ENCODE measurements around the gene FBXO28. TPM values are rescaled to one million over a fixed set of nuclear protein-coding genes. Genes with fewer than 3 reads are reported as not detected.

The FBXO28 gene
- total and polyA plus RNA-seq, 2 donors (not counting 1 experiment from before 2014, with no cell fraction given): 25.3 to 34.3 TPM

DNA sequence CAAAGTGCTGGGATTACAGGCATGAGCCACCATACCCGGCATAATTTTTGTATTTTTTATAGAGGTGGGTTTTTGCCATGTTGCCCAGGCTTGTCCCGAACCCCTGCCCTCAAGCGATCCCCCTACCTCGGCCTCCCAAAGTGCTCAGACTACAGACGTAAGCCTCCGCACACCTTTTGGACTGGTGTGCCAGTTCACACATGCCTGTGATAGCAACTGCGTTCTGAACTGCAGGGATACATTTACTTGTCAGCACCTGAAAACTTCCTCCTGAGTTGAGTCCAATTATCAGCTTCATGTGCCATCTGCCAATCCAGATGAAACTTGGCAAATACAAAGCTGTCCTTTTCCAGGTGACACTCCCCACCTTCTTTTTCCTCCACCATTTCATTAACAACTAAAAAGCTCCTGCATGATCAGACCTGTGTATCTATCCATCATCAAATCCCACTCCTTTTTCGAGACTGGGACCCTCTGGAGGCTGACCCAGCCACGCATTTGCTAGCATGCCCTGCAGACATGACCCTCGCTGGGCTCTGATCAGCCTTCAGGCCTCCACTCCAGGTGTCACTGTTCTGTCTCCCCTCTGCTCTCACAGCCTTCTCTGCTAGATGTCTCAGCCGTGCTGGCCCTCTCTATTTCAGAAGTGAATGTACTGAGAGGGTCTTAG lies 67.0 kb downstream of the FBXO28 start:
- Histone ChIP-seq H3K9me3 (ENCODE audit: control insufficient read depth, insufficient read depth, low read depth, low read length) (no peaks in the 10 kb centered on the region), H3K4me2 (ENCODE audit: extremely low read depth, insufficient read depth, low read length) (no peak overlapping the region), H3K27me3 (ENCODE audit: control insufficient read depth, insufficient read depth, low read length) (no peaks in the 10 kb centered on the region), H3K79me2 (ENCODE audit: control insufficient read depth, insufficient read depth, low read length) (peaks cover 25% of the 10 kb centered on the region), H3K27ac (ENCODE audit: insufficient read depth, low read length) (no peak overlapping the region), H3K4me3 (replicated peaks in 1 of 4; ENCODE audit: control extremely low read depth in 1 of 4, insufficient read depth in 1 of 4, low read depth in 3 of 4, low read length in 4 of 4) (no peak overlapping the region), H3K36me3 (ENCODE audit: control insufficient read depth, insufficient read depth, low read length) (no peaks in the 10 kb centered on the region), H3K9ac (ENCODE audit: insufficient read depth, low read length) (no peak overlapping the region), H4K20me1 (ENCODE audit: control insufficient read depth, extremely low read depth, insufficient read depth, low read length) (no peaks in the 10 kb centered on the region), H2AFZ (ENCODE audit: low read length) (no peak overlapping the region), H3K4me1 (ENCODE audit: control insufficient read depth, extremely low read depth, insufficient read depth, low read length) (no peaks in the 10 kb centered on the region)
- TF ChIP-seq, protein P1, sequence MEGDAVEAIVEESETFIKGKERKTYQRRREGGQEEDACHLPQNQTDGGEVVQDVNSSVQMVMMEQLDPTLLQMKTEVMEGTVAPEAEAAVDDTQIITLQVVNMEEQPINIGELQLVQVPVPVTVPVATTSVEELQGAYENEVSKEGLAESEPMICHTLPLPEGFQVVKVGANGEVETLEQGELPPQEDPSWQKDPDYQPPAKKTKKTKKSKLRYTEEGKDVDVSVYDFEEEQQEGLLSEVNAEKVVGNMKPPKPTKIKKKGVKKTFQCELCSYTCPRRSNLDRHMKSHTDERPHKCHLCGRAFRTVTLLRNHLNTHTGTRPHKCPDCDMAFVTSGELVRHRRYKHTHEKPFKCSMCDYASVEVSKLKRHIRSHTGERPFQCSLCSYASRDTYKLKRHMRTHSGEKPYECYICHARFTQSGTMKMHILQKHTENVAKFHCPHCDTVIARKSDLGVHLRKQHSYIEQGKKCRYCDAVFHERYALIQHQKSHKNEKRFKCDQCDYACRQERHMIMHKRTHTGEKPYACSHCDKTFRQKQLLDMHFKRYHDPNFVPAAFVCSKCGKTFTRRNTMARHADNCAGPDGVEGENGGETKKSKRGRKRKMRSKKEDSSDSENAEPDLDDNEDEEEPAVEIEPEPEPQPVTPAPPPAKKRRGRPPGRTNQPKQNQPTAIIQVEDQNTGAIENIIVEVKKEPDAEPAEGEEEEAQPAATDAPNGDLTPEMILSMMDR (conservative IDR thresholded peaks at IDR 0.05 in 1 of 2, IDR thresholded peaks at IDR 0.05 in 1 of 2; ENCODE audit: low read depth in 1 of 2, low read length in 2 of 2): no peak
- TF ChIP-seq EZH2 (IDR thresholded peaks at IDR 0.05; ENCODE audit: low read length, missing control alignments): no peak
- no peak for DNase-seq (ENCODE audit: low read depth in 2 of 2)

DNA sequence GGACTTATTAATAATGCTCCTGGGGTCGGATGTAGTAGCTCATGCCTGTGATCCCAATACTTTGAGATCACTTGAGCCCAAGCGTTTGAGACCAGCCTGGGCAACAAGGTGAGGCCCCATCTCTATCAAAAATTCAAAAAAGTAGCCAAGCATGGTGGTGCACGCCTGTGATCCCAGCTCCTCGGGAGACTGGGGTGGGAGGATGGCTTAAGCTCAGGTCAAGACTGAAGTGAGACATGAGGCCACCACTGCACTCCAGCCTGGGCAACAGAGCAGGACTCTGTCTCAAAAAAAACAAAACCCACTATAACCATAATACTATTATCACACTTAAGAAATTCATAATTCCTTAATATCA lies 67.5 kb downstream of the FBXO28 start:
- H3K9me3 ChIP-seq (ENCODE audit: control insufficient read depth, insufficient read depth, low read depth, low read length): no peaks in the 10 kb centered on the region
- H3K36me3 ChIP-seq (ENCODE audit: control insufficient read depth, insufficient read depth, low read length): no peaks in the 10 kb centered on the region
- H3K4me3 ChIP-seq (replicated peaks in 1 of 4; ENCODE audit: control extremely low read depth in 1 of 4, insufficient read depth in 1 of 4, low read depth in 3 of 4, low read length in 4 of 4): no peak overlapping the region
- H3K79me2 ChIP-seq (ENCODE audit: control insufficient read depth, insufficient read depth, low read length): peaks cover 30% of the 10 kb centered on the region
- no peaks in the 10 kb centered on the region for H4K20me1 ChIP-seq (ENCODE audit: control insufficient read depth, extremely low read depth, insufficient read depth, low read length)
- H2AFZ ChIP-seq (ENCODE audit: low read length): no peak overlapping the region
- H3K4me2 ChIP-seq (ENCODE audit: extremely low read depth, insufficient read depth, low read length): no peak overlapping the region
- no peak overlapping the region for H3K27ac ChIP-seq (ENCODE audit: insufficient read depth, low read length)
- H3K4me1 ChIP-seq (ENCODE audit: control insufficient read depth, extremely low read depth, insufficient read depth, low read length): no peaks in the 10 kb centered on the region
- H3K27me3 ChIP-seq (ENCODE audit: control insufficient read depth, insufficient read depth, low read length): no peaks in the 10 kb centered on the region
- no peak for TF ChIP-seq EZH2 (IDR thresholded peaks at IDR 0.05; ENCODE audit: low read length, missing control alignments)
- TF ChIP-seq, protein P1 (conservative IDR thresholded peaks at IDR 0.05 in 1 of 2, IDR thresholded peaks at IDR 0.05 in 1 of 2; ENCODE audit: low read depth in 1 of 2, low read length in 2 of 2): no peak
- no peak for DNase-seq (ENCODE audit: low read depth in 2 of 2)
- no peak overlapping the region for H3K9ac ChIP-seq (ENCODE audit: insufficient read depth, low read length)

DNA sequence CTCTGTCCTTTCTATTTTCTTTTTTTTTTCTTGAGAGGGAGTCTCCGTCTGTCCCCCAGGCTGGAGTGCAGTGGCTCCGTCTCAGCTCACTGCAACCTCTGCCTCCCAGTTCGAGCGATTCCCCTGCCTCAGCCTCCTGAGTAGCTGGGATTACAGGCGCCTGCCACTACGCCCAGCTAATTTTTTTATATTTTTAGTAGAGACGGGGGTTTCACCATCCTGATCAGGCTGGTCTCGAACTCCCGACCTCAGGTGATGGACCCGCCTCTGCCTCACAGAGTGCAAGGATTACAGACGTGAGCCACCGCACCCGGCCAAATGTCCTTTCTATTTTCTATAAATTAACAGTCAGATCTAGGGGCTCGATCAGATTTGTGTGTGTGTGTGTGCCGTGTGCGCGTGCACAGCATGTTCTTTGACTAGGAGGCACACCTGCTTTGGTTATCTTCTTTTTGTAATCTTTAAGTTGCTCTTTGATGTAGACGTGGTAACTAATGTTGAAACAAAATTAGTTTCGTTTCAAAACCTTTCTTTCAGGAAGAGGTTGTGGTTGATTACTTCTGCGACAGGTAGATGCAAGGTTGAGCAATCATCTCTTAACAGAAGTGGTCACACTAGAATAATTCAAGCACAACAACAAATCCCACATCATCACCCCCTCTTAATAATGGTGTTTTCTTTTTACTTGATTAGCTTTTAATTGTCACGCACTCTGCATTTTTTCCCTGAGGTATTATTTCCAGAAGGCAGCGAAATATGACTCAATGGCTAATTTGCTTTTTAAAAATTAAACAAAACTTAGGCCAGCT lies 68.3 kb downstream of the FBXO28 start:
- peak overlapping the region; percentile 85 for H3K27ac ChIP-seq (ENCODE audit: insufficient read depth, low read length)

More for the DNA sequence above, 68.3 kb downstream of the FBXO28 start:
- peak overlapping the region; percentile 15 for H2AFZ ChIP-seq (ENCODE audit: low read length)
- H3K9ac ChIP-seq (ENCODE audit: insufficient read depth, low read length): peak overlapping the region; percentile 87
- H3K36me3 ChIP-seq (ENCODE audit: control insufficient read depth, insufficient read depth, low read length): no peaks in the 10 kb centered on the region
- H4K20me1 ChIP-seq (ENCODE audit: control insufficient read depth, extremely low read depth, insufficient read depth, low read length): no peaks in the 10 kb centered on the region
- H3K4me2 ChIP-seq (ENCODE audit: extremely low read depth, insufficient read depth, low read length): peak overlapping the region; percentile 49
- H3K4me3 ChIP-seq (replicated peaks in 1 of 4; ENCODE audit: control extremely low read depth in 1 of 4, insufficient read depth in 1 of 4, low read depth in 3 of 4, low read length in 4 of 4): peak overlapping the region; percentile 49 to 75 (median 70)
- H3K79me2 ChIP-seq (ENCODE audit: control insufficient read depth, insufficient read depth, low read length): peaks cover 36% of the 10 kb centered on the region
- no peaks in the 10 kb centered on the region for H3K9me3 ChIP-seq (ENCODE audit: control insufficient read depth, insufficient read depth, low read depth, low read length)
- no peaks in the 10 kb centered on the region for H3K4me1 ChIP-seq (ENCODE audit: control insufficient read depth, extremely low read depth, insufficient read depth, low read length)
- no peak for DNase-seq (ENCODE audit: low read depth in 2 of 2)
- no peaks in the 10 kb centered on the region for H3K27me3 ChIP-seq (ENCODE audit: control insufficient read depth, insufficient read depth, low read length)
- TF ChIP-seq, protein P1 (conservative IDR thresholded peaks at IDR 0.05 in 1 of 2, IDR thresholded peaks at IDR 0.05 in 1 of 2; ENCODE audit: low read depth in 1 of 2, low read length in 2 of 2): no peak
- TF ChIP-seq EZH2 (IDR thresholded peaks at IDR 0.05; ENCODE audit: low read length, missing control alignments): no peak
